WTC11 (cell line): ENCODE measurements around the gene DNAL4.

ENCODE experiments used
- AFF4 ChIP-seq: sonication (generic); formaldehyde crosslinking; IDR thresholded peaks from 2 replicates; pipeline ENCODE4 v1.8.1; 2023; ENCODE audit warnings: mild to moderate bottlenecking, missing genetic modification reagents, borderline replicate concordance
- ATF3 ChIP-seq: sonication (generic); formaldehyde crosslinking; conservative IDR thresholded peaks from 2 replicates; pipeline ENCODE4 v1.8.1; 2022; ENCODE audit warnings: mild to moderate bottlenecking, missing genetic modification reagents
- CDX4 ChIP-seq: fragments of 250-450 bp; sonication (Bioruptor Pico); IDR thresholded peaks from 2 replicates; pipeline ENCODE4 v1.9.0; 2021; ENCODE audit warnings: moderate library complexity, mild to moderate bottlenecking, inconsistent platforms, borderline replicate concordance
- CREM ChIP-seq: sonication (generic); formaldehyde crosslinking; IDR thresholded peaks from 2 replicates; pipeline ENCODE4 v1.8.1; 2022; ENCODE audit warnings: mild to moderate bottlenecking, missing genetic modification reagents, moderate library complexity
- CTCF ChIP-seq: fragments of 200-600 bp; IDR thresholded peaks from 2 replicates; pipeline ENCODE4 v1.8.0; 2022; ENCODE audit warnings: antibody characterized with exemption
- E2F1 ChIP-seq: sonication (generic); formaldehyde crosslinking; IDR thresholded peaks from 2 replicates; pipeline ENCODE4 v1.8.0; 2022; ENCODE audit warnings: mild to moderate bottlenecking, missing genetic modification reagents
- JUN ChIP-seq: sonication (generic); formaldehyde crosslinking; IDR thresholded peaks from 2 replicates; pipeline ENCODE4 v1.8.0; 2023; ENCODE audit warnings: mild to moderate bottlenecking, missing genetic modification reagents
- MAX ChIP-seq: sonication (generic); formaldehyde crosslinking; IDR thresholded peaks from 2 replicates; pipeline ENCODE4 v1.8.0; 2022; ENCODE audit warnings: mild to moderate bottlenecking, missing genetic modification reagents
- NR2C2 ChIP-seq: sonication (generic); formaldehyde crosslinking; IDR thresholded peaks from 2 replicates; pipeline ENCODE4 v1.8.0; 2022; ENCODE audit warnings: mild to moderate bottlenecking, missing genetic modification reagents
- SMAD3 ChIP-seq: sonication (generic); formaldehyde crosslinking; IDR thresholded peaks from 2 replicates; pipeline ENCODE4 v1.8.0; 2022; ENCODE audit warnings: missing genetic modification reagents, mild to moderate bottlenecking, borderline replicate concordance
- TEAD1 ChIP-seq: sonication (generic); formaldehyde crosslinking; IDR thresholded peaks from 2 replicates; pipeline ENCODE4 v1.8.0; 2022; ENCODE audit warnings: mild to moderate bottlenecking, missing genetic modification reagents
- TP53 ChIP-seq: sonication (generic); formaldehyde crosslinking; IDR thresholded peaks from 2 replicates; pipeline ENCODE4 v1.8.1; 2023; ENCODE audit warnings: mild to moderate bottlenecking, missing genetic modification reagents
- ZBTB21 ChIP-seq: sonication (generic); formaldehyde crosslinking; IDR thresholded peaks from 2 replicates; pipeline ENCODE4 v1.8.1; 2023; ENCODE audit warnings: mild to moderate bottlenecking, missing genetic modification reagents, borderline replicate concordance
- ZNF232 ChIP-seq: sonication (generic); formaldehyde crosslinking; IDR thresholded peaks from 2 replicates; pipeline ENCODE4 v1.8.0; 2022; ENCODE audit warnings: mild to moderate bottlenecking, missing genetic modification reagents

- no peak for TF ChIP-seq NR2C2 (CRISPR knock-in tag)
- no peak for TF ChIP-seq CTCF
- no peak for TF ChIP-seq ZBTB21 (CRISPR knock-in tag)
- TF ChIP-seq E2F1 (CRISPR knock-in tag), result no peak
- TF ChIP-seq JUN (CRISPR knock-in tag), result no peak
- TF ChIP-seq MAX (CRISPR knock-in tag), result no peak
- no peak for TF ChIP-seq TP53 (CRISPR knock-in tag)
- no peak for TF ChIP-seq AFF4 (CRISPR knock-in tag)
- no peak for TF ChIP-seq SMAD3 (CRISPR knock-in tag)
- no peak for TF ChIP-seq CREM (CRISPR knock-in tag)
- TF ChIP-seq ATF3 (CRISPR knock-in tag), result no peak
- no peak for TF ChIP-seq CDX4 (CRISPR knock-in tag)
- TF ChIP-seq ZNF232 (CRISPR knock-in tag), result no peak
- no peak for TF ChIP-seq TEAD1 (CRISPR knock-in tag)
These were observed 55.4 kb downstream of the DNAL4 start for GRCh38 chr22:38738475-38739070.
